Amygdala (tissue), 56 donors: ENCODE data around the gene BARD1.

Experiments
- DNase-seq, 56 donors: peaks; one replicate each; lab custom pipeline; 2025; lab: John Stamatoyannopoulos, UW

Gene BARD1

GRCh38 chr2:214679736-214680135, 129.7 kb downstream of the BARD1 start:
- DNase-seq = no peak

GRCh38 chr2:214676421-214677089, 132.9 kb downstream of the BARD1 start:
- DNase-seq = no peak
